ENCODE results near the gene MYBL2.
"Not testable (repeated sequence)": the region's sequence is repeated elsewhere in the genome, so short reads cannot be mapped to it uniquely, and the experiment has no call there.

Gene MYBL2

DNA sequence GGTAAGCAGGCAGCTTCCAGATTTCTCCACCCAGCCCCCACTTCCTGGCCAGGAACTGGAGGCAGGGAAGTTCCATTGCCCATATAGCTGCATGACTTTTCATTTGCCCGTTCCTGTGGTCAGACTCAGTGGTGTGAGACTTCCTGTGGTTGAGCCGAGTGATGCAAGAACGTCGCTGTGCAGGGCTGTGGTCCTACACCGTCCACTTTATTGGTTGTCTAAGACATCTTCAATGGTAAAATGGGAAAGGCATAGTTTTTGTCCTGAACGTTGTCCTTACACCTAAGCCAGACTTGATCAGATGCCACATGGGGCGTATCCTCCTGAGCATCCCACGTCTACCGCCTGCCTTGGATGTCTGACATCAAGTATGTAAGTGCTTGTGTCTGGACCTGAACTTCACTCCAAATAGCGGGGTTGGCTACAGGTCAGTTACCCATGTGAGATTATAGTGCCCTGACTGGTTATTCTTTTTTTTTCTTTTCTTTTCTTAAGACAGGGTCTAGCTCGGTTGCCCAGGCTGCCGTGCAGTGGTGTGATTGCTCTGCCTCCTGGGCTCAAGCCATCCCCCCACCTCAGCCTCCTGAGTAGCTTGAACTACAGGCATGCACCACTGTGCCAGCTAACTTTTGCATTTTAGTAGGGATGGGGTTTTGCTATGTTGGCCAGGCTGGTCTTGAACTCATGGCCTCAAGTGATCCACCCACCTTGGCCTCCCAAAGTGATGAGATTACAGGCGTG lies 85.8 kb downstream of the MYBL2 start:
- no peak for DNase-seq

DNA sequence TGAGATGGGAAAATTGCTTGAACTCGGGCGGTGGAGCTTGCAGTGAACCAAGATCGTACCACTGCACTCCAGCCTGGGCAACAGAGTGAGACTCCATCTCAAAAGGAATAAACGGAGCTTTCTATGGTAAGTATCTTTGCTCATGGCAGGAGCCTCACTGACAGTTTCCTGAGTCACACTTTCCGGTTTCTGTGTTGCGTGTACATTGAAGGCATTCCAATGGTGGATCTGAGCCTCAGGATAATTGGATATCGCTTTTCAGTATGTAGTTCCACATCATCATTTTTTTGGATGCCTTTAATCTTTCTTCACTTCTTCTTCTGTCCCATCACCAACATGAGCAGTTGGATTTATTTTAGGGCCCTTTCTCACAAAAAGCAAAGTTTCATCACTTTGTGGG lies 88.5 kb downstream of the MYBL2 start:
- DNase-seq: no peak

DNA sequence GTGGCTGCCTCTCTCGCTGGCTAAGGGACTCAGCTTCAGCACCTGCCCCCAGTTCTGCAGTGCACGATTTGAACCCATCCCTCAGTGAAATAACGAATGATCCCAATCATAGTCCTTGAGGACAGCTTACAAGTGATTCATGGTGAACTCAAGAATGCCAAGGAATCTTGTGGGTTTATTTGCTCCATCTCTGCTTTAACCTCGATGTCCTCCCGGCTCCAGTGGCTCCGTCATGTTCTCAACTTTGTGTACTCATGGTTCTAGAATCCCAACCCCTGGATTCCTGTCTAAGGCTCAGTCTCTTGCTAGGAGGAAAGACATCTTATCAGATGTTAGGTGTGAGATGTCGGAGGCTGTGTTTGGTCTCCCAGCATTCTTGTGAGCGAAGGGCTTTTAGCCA lies 88.9 kb downstream of the MYBL2 start:
- DNase-seq: no peak

DNA sequence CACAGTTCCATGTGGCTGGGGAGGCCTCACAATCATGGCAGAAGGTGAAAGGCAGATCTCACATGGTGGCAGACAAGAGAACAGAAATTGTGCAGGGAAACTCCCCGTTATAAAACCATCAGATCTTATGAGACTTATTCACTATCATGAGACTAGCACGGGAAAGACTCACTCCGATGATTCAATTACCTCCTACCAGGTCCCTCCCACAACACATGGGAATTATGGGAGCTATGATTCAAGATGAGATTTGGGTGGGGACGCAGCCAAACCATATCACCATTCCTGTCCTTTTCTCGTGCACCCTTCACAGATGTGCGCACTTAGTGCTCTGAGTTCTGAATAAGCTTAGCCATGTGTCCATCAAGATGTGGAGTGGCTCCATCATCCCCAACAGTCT lies 91.0 kb downstream of the MYBL2 start:
- not testable (repeated sequence) for DNase-seq

GRCh38 chr20:43761386-43762340 lies 94.7 kb downstream of the MYBL2 start:
- peak; percentile 59 for DNase-seq

DNA sequence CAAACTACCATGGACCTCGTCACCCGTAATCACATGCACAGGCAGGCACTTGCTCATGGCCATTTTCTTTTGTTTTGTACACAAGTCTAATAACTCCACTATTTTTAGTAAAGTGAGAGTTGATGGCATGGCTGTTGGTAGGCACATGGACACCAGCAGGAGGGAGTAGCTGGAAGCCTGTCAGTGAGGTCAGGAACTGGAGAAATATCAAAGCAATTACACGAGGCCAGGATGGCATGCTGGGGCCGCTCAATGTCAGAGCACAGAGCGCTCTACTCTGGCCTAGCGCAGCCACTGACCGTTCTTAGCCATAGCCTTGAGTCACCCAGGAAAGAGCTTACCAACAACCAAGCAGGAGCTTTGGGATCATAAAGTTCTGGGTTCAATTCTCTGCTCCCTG lies 96.0 kb downstream of the MYBL2 start:
- no peak for DNase-seq

- DNase-seq: no peak
Measured at GRCh38 chr20:43765916-43766315, 99.0 kb downstream of the MYBL2 start.

Data from DMS53 (cell line).